Measurements from ENCODE around the gene PPP1R12B. TPM values are rescaled to one million over a fixed set of nuclear protein-coding genes. Genes with fewer than 3 reads are reported as not detected.
"Not testable (repeated sequence)": the region's sequence is repeated elsewhere in the genome, so short reads cannot be mapped to it uniquely, and the experiment has no call there.

Gene PPP1R12B
- total and polyA plus RNA-seq, 4 donors: 4.0 to 31.6 (median 9.7) TPM

DNA sequence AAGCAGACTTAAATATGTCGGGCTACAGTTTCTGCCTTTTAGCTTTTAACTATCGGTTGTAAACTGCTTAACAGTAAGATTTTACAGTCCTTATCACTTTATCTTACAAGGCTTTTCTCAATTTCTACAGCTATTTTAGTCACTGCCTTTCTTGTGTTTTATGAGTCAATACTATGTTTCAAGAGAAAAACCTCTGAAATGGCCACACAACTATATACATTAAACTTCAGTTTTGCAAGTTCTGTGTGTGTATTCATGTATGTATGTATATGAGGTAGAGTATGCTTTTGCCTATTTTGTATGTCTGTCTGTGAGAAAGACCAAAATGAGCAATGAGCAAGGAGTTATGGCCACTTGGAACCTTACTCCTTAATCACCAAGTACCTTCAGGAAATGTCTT is 191.9 kb downstream of the PPP1R12B start:
- DNase-seq (ENCODE audit: low spot score): no peak
- Histone ChIP-seq H3K36me3 (ENCODE audit: control insufficient read depth in 4 of 4, insufficient read depth in 3 of 4, low read depth in 1 of 4, low read length in 3 of 4) (no peaks in the 10 kb centered on the region), H3K9ac (ENCODE audit: low read depth in 1 of 2, low read length in 2 of 2) (no peak overlapping the region), H3K4me1 (ENCODE audit: control insufficient read depth in 4 of 4, insufficient read depth in 4 of 4, low read length in 3 of 4) (peaks cover under 1 to 14% (median 5%) of the 10 kb centered on the region in 4 donors), H3K27me3 (ENCODE audit: control insufficient read depth in 4 of 4, insufficient read depth in 4 of 4, low read length in 3 of 4) (no peaks in the 10 kb centered on the region), H3K4me3 (ENCODE audit: low read depth in 1 of 3, low read length in 3 of 3) (no peak overlapping the region), H3K9me3 (ENCODE audit: control insufficient read depth in 4 of 4, low read length in 3 of 4) (no peaks in the 10 kb centered on the region), H3K27ac (ENCODE audit: low read depth in 1 of 2, low read length in 2 of 2) (peak overlapping the region in 1 of 2 donors; percentile 12)
- TF ChIP-seq NR2F2 (IDR thresholded peaks at IDR 0.05) (no peak), RXRA (IDR thresholded peaks at IDR 0.05) (no peak), EGR1 (IDR thresholded peaks at IDR 0.05; ENCODE audit: low read depth in 2 of 2) (no peak), HNF4A (conservative IDR thresholded peaks at IDR 0.05) (no peak), JUND (IDR thresholded peaks at IDR 0.05) (no peak), FOXA1 (IDR thresholded peaks at IDR 0.05) (no peak), ZBTB33 (IDR thresholded peaks at IDR 0.05) (no peak), HNF4G (IDR thresholded peaks at IDR 0.05) (no peak)
- TF ChIP-seq, protein P1, sequence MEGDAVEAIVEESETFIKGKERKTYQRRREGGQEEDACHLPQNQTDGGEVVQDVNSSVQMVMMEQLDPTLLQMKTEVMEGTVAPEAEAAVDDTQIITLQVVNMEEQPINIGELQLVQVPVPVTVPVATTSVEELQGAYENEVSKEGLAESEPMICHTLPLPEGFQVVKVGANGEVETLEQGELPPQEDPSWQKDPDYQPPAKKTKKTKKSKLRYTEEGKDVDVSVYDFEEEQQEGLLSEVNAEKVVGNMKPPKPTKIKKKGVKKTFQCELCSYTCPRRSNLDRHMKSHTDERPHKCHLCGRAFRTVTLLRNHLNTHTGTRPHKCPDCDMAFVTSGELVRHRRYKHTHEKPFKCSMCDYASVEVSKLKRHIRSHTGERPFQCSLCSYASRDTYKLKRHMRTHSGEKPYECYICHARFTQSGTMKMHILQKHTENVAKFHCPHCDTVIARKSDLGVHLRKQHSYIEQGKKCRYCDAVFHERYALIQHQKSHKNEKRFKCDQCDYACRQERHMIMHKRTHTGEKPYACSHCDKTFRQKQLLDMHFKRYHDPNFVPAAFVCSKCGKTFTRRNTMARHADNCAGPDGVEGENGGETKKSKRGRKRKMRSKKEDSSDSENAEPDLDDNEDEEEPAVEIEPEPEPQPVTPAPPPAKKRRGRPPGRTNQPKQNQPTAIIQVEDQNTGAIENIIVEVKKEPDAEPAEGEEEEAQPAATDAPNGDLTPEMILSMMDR (IDR thresholded peaks at IDR 0.05; ENCODE audit: low read depth, low read length, missing input control): no peak
- TF ChIP-seq, protein P2, sequence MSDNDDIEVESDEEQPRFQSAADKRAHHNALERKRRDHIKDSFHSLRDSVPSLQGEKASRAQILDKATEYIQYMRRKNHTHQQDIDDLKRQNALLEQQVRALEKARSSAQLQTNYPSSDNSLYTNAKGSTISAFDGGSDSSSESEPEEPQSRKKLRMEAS (IDR thresholded peaks at IDR 0.05): no peak
- WGBS: 83% methylated on average over 2 of the region's 2 CpGs

DNA sequence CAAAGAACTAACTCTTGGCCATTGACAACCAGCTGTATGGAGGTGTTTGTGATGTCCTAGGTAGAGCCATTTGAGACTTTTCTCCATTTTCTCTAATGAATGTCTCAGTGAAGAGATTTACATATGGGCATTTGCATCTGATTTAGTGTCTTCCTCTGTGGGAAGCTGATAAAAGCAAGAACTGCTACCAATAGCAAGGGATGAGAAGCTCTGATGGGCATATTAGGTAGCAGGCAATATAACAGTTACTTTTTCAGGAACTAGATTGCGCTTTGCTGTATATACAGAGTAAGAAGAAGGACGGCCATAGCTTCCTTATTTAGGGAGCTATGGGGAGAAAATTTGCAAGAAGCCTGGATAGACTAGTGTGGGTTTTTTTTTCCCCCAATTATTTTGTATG is 192.4 kb downstream of the PPP1R12B start:
- peaks cover 2 to 16% (median 8%) of the 10 kb centered on the region in 4 donors for H3K4me1 ChIP-seq (ENCODE audit: control insufficient read depth in 4 of 4, insufficient read depth in 4 of 4, low read length in 3 of 4)
- H3K27me3 ChIP-seq (ENCODE audit: control insufficient read depth in 4 of 4, insufficient read depth in 4 of 4, low read length in 3 of 4); H3K9ac ChIP-seq (ENCODE audit: low read depth in 1 of 2, low read length in 2 of 2); H3K36me3 ChIP-seq (ENCODE audit: control insufficient read depth in 4 of 4, insufficient read depth in 3 of 4, low read depth in 1 of 4, low read length in 3 of 4); H3K9me3 ChIP-seq (ENCODE audit: control insufficient read depth in 4 of 4, low read length in 3 of 4); H3K4me3 ChIP-seq (ENCODE audit: low read depth in 1 of 3, low read length in 3 of 3); DNase-seq (ENCODE audit: low spot score): not testable (repeated sequence)
- peak overlapping the region in 1 of 2 donors; percentile 12 for H3K27ac ChIP-seq (ENCODE audit: low read depth in 1 of 2, low read length in 2 of 2)
- 82% methylated on average over 2 of the region's 2 CpGs for WGBS

- H3K9ac ChIP-seq (ENCODE audit: low read depth in 1 of 2, low read length in 2 of 2); H3K36me3 ChIP-seq (ENCODE audit: control insufficient read depth in 4 of 4, insufficient read depth in 3 of 4, low read depth in 1 of 4, low read length in 3 of 4); H3K27me3 ChIP-seq (ENCODE audit: control insufficient read depth in 4 of 4, insufficient read depth in 4 of 4, low read length in 3 of 4); H3K4me3 ChIP-seq (ENCODE audit: low read depth in 1 of 3, low read length in 3 of 3); DNase-seq (ENCODE audit: low spot score); H3K9me3 ChIP-seq (ENCODE audit: control insufficient read depth in 4 of 4, low read length in 3 of 4): not testable (repeated sequence)
- H3K4me1 ChIP-seq (ENCODE audit: control insufficient read depth in 4 of 4, insufficient read depth in 4 of 4, low read length in 3 of 4): peaks cover 4 to 20% (median 12%) of the 10 kb centered on the region in 4 donors
- peak overlapping the region in 1 of 2 donors; percentile 46 for H3K27ac ChIP-seq (ENCODE audit: low read depth in 1 of 2, low read length in 2 of 2)
These were observed 193.9 kb downstream of the PPP1R12B start for GRCh38 chr1:202542415-202542814.

DNA sequence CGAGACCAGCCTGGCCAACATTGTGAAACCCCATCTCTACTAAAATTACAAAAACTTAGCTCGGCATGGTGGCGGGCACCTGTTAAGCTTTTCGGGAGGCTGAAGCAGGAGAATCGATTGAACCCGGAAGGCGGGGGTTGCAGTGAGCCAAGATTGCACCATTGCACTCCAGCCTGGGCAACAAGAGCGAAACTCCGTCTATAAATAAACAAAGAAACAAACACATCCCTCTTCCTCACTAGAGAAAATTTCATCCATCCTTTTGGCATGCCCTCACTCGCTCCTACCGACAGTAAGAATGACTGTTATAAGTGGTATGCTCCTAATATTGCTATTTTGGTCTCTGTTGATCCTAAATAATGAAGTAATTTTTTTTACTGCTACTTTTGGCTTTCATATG is 195.0 kb downstream of the PPP1R12B start:
- not testable (repeated sequence) for H3K9me3 ChIP-seq (ENCODE audit: control insufficient read depth in 4 of 4, low read length in 3 of 4); H3K27me3 ChIP-seq (ENCODE audit: control insufficient read depth in 4 of 4, insufficient read depth in 4 of 4, low read length in 3 of 4); H3K4me3 ChIP-seq (ENCODE audit: low read depth in 1 of 3, low read length in 3 of 3); DNase-seq (ENCODE audit: low spot score); H3K36me3 ChIP-seq (ENCODE audit: control insufficient read depth in 4 of 4, insufficient read depth in 3 of 4, low read depth in 1 of 4, low read length in 3 of 4); H3K9ac ChIP-seq (ENCODE audit: low read depth in 1 of 2, low read length in 2 of 2); H3K27ac ChIP-seq (ENCODE audit: low read depth in 1 of 2, low read length in 2 of 2)
- H3K4me1 ChIP-seq (ENCODE audit: control insufficient read depth in 4 of 4, insufficient read depth in 4 of 4, low read length in 3 of 4): peaks cover 4 to 18% (median 11%) of the 10 kb centered on the region in 4 donors
- WGBS: 82% methylated on average over 11 of the region's 11 CpGs

- H3K9ac ChIP-seq (ENCODE audit: low read depth in 1 of 2, low read length in 2 of 2); H3K9me3 ChIP-seq (ENCODE audit: control insufficient read depth in 4 of 4, low read length in 3 of 4); H3K27me3 ChIP-seq (ENCODE audit: control insufficient read depth in 4 of 4, insufficient read depth in 4 of 4, low read length in 3 of 4); H3K36me3 ChIP-seq (ENCODE audit: control insufficient read depth in 4 of 4, insufficient read depth in 3 of 4, low read depth in 1 of 4, low read length in 3 of 4); DNase-seq (ENCODE audit: low spot score); H3K4me3 ChIP-seq (ENCODE audit: low read depth in 1 of 3, low read length in 3 of 3): not testable (repeated sequence)
- Histone ChIP-seq H3K27ac (ENCODE audit: low read depth in 1 of 2, low read length in 2 of 2) (peak overlapping the region in 1 of 2 donors; percentile 12), H3K4me1 (ENCODE audit: control insufficient read depth in 4 of 4, insufficient read depth in 4 of 4, low read length in 3 of 4) (peaks cover 2 to 12% (median 6%) of the 10 kb centered on the region in 4 donors)
- 92% methylated on average over 6 of the region's 6 CpGs for WGBS
These were observed 196.4 kb downstream of the PPP1R12B start for GRCh38 chr1:202544766-202545449.

Data from liver (tissue), 9 donors.